IMR-90 (cell line): ENCODE results near the gene TENM4. TPM values are rescaled to one million over a fixed set of nuclear protein-coding genes. Genes with fewer than 3 reads are reported as not detected.

ENCODE experiments used
- ATAC-seq: fragments of 200-7000 bp; cut with Tn5 transposase; 2 replicates; pipeline ENCODE4 v1.9.1; 2020; ENCODE audit warnings: low read depth, mild to moderate bottlenecking, moderate library complexity
- BruUV-seq: library from RNA; stranded (reverse); fragments of 400-500 nt; replicated peaks from 2 replicates; lab custom pipeline; 2021; lab: Mats Ljungman, UMichigan
- CTCF ChIA-PET: fragments of 300-600 bp; formaldehyde crosslinking; extraction: SDS; loops from one replicate; lab custom pipeline; 2021; ENCODE audit warnings: antibody characterized with exemption; lab: Yijun Ruan, JAX
- POLR2A ChIA-PET: fragments of 300-600 bp; sonication (Branson Sonifier 250); formaldehyde crosslinking; loops from one replicate; lab custom pipeline; 2022; ENCODE audit warnings: antibody characterized with exemption; ENCODE audit not compliant: unreplicated experiment; lab: Charles Lee
- DNase-seq: peaks from one replicate; pipeline ENCODE4 v3.0.0; 2013
- H2AFZ ChIP-seq: replicated peaks from 2 replicates; pipeline ENCODE3; 2013; ENCODE audit warnings: low read length, mild to moderate bottlenecking; ENCODE audit not compliant: poor library complexity
- H2AK5ac ChIP-seq: 2 replicates; pipeline ENCODE4 v1.6.1; 2013; ENCODE audit warnings: low read depth, low read length, inconsistent platforms
- H2AK9ac ChIP-seq: replicated peaks from 2 replicates; pipeline ENCODE3; 2013; ENCODE audit warnings: mild to moderate bottlenecking, low read depth, low read length, moderate library complexity; ENCODE audit not compliant: poor library complexity
- H2BK120ac ChIP-seq: 2 replicates; pipeline ENCODE4 v1.6.1; 2013; ENCODE audit warnings: low read depth, low read length, inconsistent platforms
- H2BK15ac ChIP-seq: 3 replicates; pipeline ENCODE4 v1.6.1; 2013; ENCODE audit warnings: low read depth, low read length, inconsistent platforms
- H2BK20ac ChIP-seq: 2 replicates; pipeline ENCODE4 v1.6.1; 2013; ENCODE audit warnings: low read depth, mild to moderate bottlenecking, inconsistent platforms, low read length, moderate library complexity
- H2BK5ac ChIP-seq: 2 replicates; pipeline ENCODE4 v1.6.1; 2013; ENCODE audit warnings: mild to moderate bottlenecking, low read depth, low read length, inconsistent platforms; ENCODE audit not compliant: poor library complexity, severe bottlenecking
- H3K14ac ChIP-seq: replicated peaks from 2 replicates; pipeline ENCODE4 v1.6.1; 2013; ENCODE audit warnings: low read depth, low read length, inconsistent platforms
- H3K18ac ChIP-seq: 2 replicates; pipeline ENCODE4 v1.6.1; 2013; ENCODE audit warnings: low read depth, low read length, control low read depth
- H3K23ac ChIP-seq: 2 replicates; pipeline ENCODE4 v1.6.1; 2013; ENCODE audit warnings: low read depth, low read length, inconsistent platforms
- H3K27ac ChIP-seq: 2 replicates; pipeline ENCODE4 v1.5.1; 2013; ENCODE audit warnings: mild to moderate bottlenecking, control low read depth, low read length; ENCODE audit not compliant: insufficient read depth
- H3K27me3 ChIP-seq: 2 replicates; pipeline ENCODE4 v1.6.1; 2013; ENCODE audit warnings: low read length; ENCODE audit not compliant: control insufficient read depth, insufficient read depth
- H3K36me3 ChIP-seq: 2 replicates; pipeline ENCODE4 v1.6.1; 2013; ENCODE audit warnings: low read length, mixed read lengths; ENCODE audit not compliant: control insufficient read depth, insufficient read depth
- H3K4ac ChIP-seq: 2 replicates; pipeline ENCODE4 v1.6.1; 2013; ENCODE audit warnings: low read depth, low read length, inconsistent platforms
- H3K4me1 ChIP-seq: 2 replicates; pipeline ENCODE4 v1.6.1; 2013; ENCODE audit warnings: low read length, mixed read lengths; ENCODE audit not compliant: control insufficient read depth, insufficient read depth
- H3K4me2 ChIP-seq: 2 replicates; pipeline ENCODE4 v1.6.1; 2013; ENCODE audit warnings: low read depth, mild to moderate bottlenecking, control low read depth, low read length, moderate library complexity
- H3K4me3 ChIP-seq: 2 replicates; pipeline ENCODE4 v1.5.1; 2013; ENCODE audit warnings: low read depth, mild to moderate bottlenecking, control low read depth, low read length, moderate library complexity; ENCODE audit not compliant: insufficient read depth
- H3K56ac ChIP-seq: 2 replicates; pipeline ENCODE4 v1.6.1; 2013; ENCODE audit warnings: low read length, inconsistent platforms; ENCODE audit not compliant: insufficient read depth; ENCODE audit errors: extremely low read depth
- H3K79me1 ChIP-seq, 2 experiments: 2 replicates each; pipeline ENCODE4 v1.6.1; 2013; ENCODE audit warnings: low read length in 2 of 2, inconsistent platforms in 1 of 2, low read depth in 1 of 2
- H3K9ac ChIP-seq: 2 replicates; pipeline ENCODE4 v1.6.1; 2013; ENCODE audit warnings: low read depth, low read length, control low read depth
- H3K9me1 ChIP-seq: 2 replicates; pipeline ENCODE4 v1.6.1; 2013; ENCODE audit warnings: low read length, inconsistent platforms; ENCODE audit not compliant: insufficient read depth
- H3K9me3 ChIP-seq: 2 replicates; pipeline ENCODE4 v1.6.1; 2013; ENCODE audit warnings: low read length; ENCODE audit not compliant: control insufficient read depth, insufficient read depth
- H4K20me1 ChIP-seq: 2 replicates; pipeline ENCODE4 v1.6.1; 2013; ENCODE audit warnings: low read length, inconsistent platforms; ENCODE audit not compliant: insufficient read depth
- H4K5ac ChIP-seq: 2 replicates; pipeline ENCODE4 v1.6.1; 2013; ENCODE audit warnings: mild to moderate bottlenecking, low read depth, low read length, control low read depth
- H4K8ac ChIP-seq, 2 experiments: 2 replicates each; pipeline ENCODE4 v1.6.1; 2013; ENCODE audit warnings: low read depth in 2 of 2, low read length in 2 of 2, control low read depth in 1 of 2, inconsistent platforms in 1 of 2
- H4K91ac ChIP-seq: 2 replicates; pipeline ENCODE4 v1.6.1; 2013; ENCODE audit warnings: low read depth, low read length, inconsistent platforms; ENCODE audit not compliant: insufficient read depth
- BHLHE40 ChIP-seq: fragments of 150-350 bp; IDR thresholded peaks from 2 replicates; pipeline ENCODE4 v1.6.1; 2016; ENCODE audit warnings: mild to moderate bottlenecking, low read depth, low read length
- CEBPB ChIP-seq: IDR thresholded peaks from 2 replicates; pipeline ENCODE4 v1.6.1; 2012; ENCODE audit warnings: low read depth, low read length, improper control_type of control experiment
- CHD1 ChIP-seq: IDR thresholded peaks from 2 replicates; pipeline ENCODE4 v1.6.1; 2012; ENCODE audit warnings: low read depth, low read length, improper control_type of control experiment
- CTCF ChIP-seq: conservative IDR thresholded peaks from 2 replicates; pipeline ENCODE4 v1.5.1; 2012; ENCODE audit warnings: mild to moderate bottlenecking, low read depth, low read length, improper control_type of control experiment
- FOS ChIP-seq: fragments of 150-350 bp; IDR thresholded peaks from 2 replicates; pipeline ENCODE4 v1.6.1; 2016; ENCODE audit warnings: low read depth, low read length
- MAFK ChIP-seq: IDR thresholded peaks from 2 replicates; pipeline ENCODE4 v1.6.1; 2012; ENCODE audit warnings: low read depth, low read length, improper control_type of control experiment
- MAZ ChIP-seq: IDR thresholded peaks from 2 replicates; pipeline ENCODE4 v1.6.1; 2012; ENCODE audit warnings: low read depth, mild to moderate bottlenecking, low read length, improper control_type of control experiment, moderate library complexity, borderline replicate concordance
- MXI1 ChIP-seq: IDR thresholded peaks from 2 replicates; pipeline ENCODE4 v1.6.1; 2012; ENCODE audit warnings: low read depth, mild to moderate bottlenecking, low read length, moderate library complexity, borderline replicate concordance
- NFE2L2 ChIP-seq: fragments of 150-350 bp; IDR thresholded peaks from 2 replicates; pipeline ENCODE4 v1.6.1; 2016; ENCODE audit warnings: low read depth, mild to moderate bottlenecking, low read length
- POLR2A ChIP-seq: IDR thresholded peaks from 2 replicates; pipeline ENCODE4 v1.6.1; 2012; ENCODE audit warnings: mild to moderate bottlenecking, low read depth, low read length
- RAD21 ChIP-seq: IDR thresholded peaks from 2 replicates; pipeline ENCODE4 v1.6.1; 2012; ENCODE audit warnings: low read length, improper control_type of control experiment
- RCOR1 ChIP-seq: IDR thresholded peaks from 2 replicates; pipeline ENCODE4 v1.6.1; 2012; ENCODE audit warnings: mild to moderate bottlenecking, low read length, improper control_type of control experiment; ENCODE audit not compliant: insufficient replicate concordance
- RFX5 ChIP-seq: IDR thresholded peaks from 2 replicates; pipeline ENCODE4 v1.8.0; 2012; ENCODE audit warnings: low read depth, mild to moderate bottlenecking, low read length, moderate library complexity
- SMC3 ChIP-seq: fragments of 150-350 bp; IDR thresholded peaks from 2 replicates; pipeline ENCODE4 v1.6.1; 2016; ENCODE audit warnings: low read depth, mild to moderate bottlenecking, antibody characterized with exemption, low read length, moderate library complexity
- WGBS, 2 experiments: methylation state at CpG; one replicate each; pipeline versions ENCODE4 v1.1.5 to v1.1.7; 2013; ENCODE audit warnings: missing lambda C conversion rate in 2 of 2; ENCODE audit not compliant: insufficient read length in 1 of 2; ENCODE audit errors: extremely low coverage in 2 of 2; 5-methylcytosine and 5-hydroxymethylcytosine counted together
- dilution Hi-C: fragments of 300-500 bp; cut with HindIII; formaldehyde crosslinking; loops from one replicate; pipeline ENCODE4 v1.14.3; 2018; ENCODE audit warnings: low sequenced_read_pairs; ENCODE audit not compliant: unreplicated experiment
- in situ Hi-C: fragments of 300-500 bp; cut with MboI; formaldehyde crosslinking; loops from 3 replicates; pipeline ENCODE4 v1.14.3; 2019; ENCODE audit warnings: low sequenced_read_pairs, inconsistent platforms, mixed read lengths
- intact Hi-C: fragments of 100-400 bp; cut with micrococcal nuclease; formaldehyde crosslinking; loops from 2 replicates; pipeline ENCODE4 v1.10.0; 2022
- polyA plus RNA-seq, 3 experiments: library from polyadenylated mRNA; depleted of rRNA; stranded (reverse); fragments of >200 nt; gene quantifications; 2 replicates each; pipeline ENCODE4 v1.2.3, GENCODE V29; 2012; ENCODE audit warnings: low replicate concordance in 1 of 3
- total RNA-seq: library from RNA; depleted of rRNA; stranded (reverse); fragments of >200 nt; gene quantifications from 2 replicates; pipeline ENCODE4 v1.2.3, GENCODE V29; 2012
- TF ChIP-seq, protein P1 (sequence below): fragments of 150-350 bp; IDR thresholded peaks from 2 replicates; pipeline ENCODE4 v1.6.1; 2016; ENCODE audit warnings: low read depth, mild to moderate bottlenecking, low read length, moderate library complexity, borderline replicate concordance
- TF ChIP-seq, protein P2 (sequence below): fragments of 150-350 bp; IDR thresholded peaks from 2 replicates; pipeline ENCODE4 v1.6.1; 2017; ENCODE audit warnings: mild to moderate bottlenecking, antibody characterized with exemption, low read length, low read depth

Gene TENM4
- total and polyA plus RNA-seq, 2 of the 4 experiments (the other 2 are of a cell fraction), result 7.4 to 9.0 TPM

DNA sequence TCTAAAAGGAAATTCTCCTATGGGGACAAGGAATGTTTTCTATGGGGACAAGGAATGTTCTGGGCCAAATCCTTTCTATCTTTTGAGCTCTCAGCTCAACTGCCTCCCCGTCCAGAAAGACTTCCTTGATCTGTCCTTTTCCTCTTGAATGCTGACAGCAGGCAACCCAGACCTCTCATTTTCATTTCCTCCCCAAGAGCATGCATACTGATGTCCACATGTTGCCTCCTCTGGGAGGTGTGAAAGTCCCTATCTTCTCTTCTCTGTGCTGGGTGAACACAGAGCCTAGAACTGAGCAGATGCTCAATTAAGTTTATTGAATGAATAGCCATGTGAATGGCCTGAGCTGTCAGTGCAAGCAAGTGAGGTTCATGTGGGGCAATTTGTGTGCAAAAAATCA, 534.3 kb downstream of the TENM4 start:
- POLR2A ChIA-PET, result no interaction called here
- dilution Hi-C loops, result no loop called here

More for the DNA sequence above, 534.3 kb downstream of the TENM4 start:
- Histone ChIP-seq H4K5ac (no peak overlapping the region), H2BK120ac (no peak overlapping the region), H2BK15ac (no peak overlapping the region), H3K4me3 (no peak overlapping the region), H3K4me2 (no peak overlapping the region), H2BK5ac (no peak overlapping the region), H3K27me3 (no peaks in the 10 kb centered on the region), H3K36me3 (no peaks in the 10 kb centered on the region; the same call in 1 of the 2 replicates), H2AK9ac (no peak overlapping the region), H3K79me1 (no peaks in the 10 kb centered on the region), H4K20me1 (no peaks in the 10 kb centered on the region), H3K27ac (no peak overlapping the region), H2AFZ (no peak overlapping the region), H3K9ac (no peak overlapping the region), H2BK20ac (no peak overlapping the region), H3K23ac (no peak overlapping the region), H3K14ac (no peak overlapping the region), H3K9me1 (peaks cover 4% of the 10 kb centered on the region; the same call in 1 of the 2 replicates), H3K4ac (no peak overlapping the region), H2AK5ac (no peak overlapping the region), H3K18ac (no peak overlapping the region), H4K91ac (no peak overlapping the region), H3K4me1 (no peaks in the 10 kb centered on the region), H4K8ac (no peak overlapping the region), H3K56ac (no peak overlapping the region), H3K9me3 (no peaks in the 10 kb centered on the region)
- no TSS peak for BruUV-seq
- ATAC-seq (no peak), DNase-seq (no peak)
- TF ChIP-seq MAZ (no peak), POLR2A (no peak), RCOR1 (no peak), CEBPB (no peak), CHD1 (no peak), MXI1 (no peak), CTCF (no peak), BHLHE40 (no peak), NFE2L2 (no peak), RAD21 (no peak), SMC3 (no peak), RFX5 (no peak), FOS (no peak), MAFK (no peak)
- TF ChIP-seq, protein P1, sequence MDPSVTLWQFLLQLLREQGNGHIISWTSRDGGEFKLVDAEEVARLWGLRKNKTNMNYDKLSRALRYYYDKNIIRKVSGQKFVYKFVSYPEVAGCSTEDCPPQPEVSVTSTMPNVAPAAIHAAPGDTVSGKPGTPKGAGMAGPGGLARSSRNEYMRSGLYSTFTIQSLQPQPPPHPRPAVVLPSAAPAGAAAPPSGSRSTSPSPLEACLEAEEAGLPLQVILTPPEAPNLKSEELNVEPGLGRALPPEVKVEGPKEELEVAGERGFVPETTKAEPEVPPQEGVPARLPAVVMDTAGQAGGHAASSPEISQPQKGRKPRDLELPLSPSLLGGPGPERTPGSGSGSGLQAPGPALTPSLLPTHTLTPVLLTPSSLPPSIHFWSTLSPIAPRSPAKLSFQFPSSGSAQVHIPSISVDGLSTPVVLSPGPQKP, result no peak
- TF ChIP-seq, protein P2, sequence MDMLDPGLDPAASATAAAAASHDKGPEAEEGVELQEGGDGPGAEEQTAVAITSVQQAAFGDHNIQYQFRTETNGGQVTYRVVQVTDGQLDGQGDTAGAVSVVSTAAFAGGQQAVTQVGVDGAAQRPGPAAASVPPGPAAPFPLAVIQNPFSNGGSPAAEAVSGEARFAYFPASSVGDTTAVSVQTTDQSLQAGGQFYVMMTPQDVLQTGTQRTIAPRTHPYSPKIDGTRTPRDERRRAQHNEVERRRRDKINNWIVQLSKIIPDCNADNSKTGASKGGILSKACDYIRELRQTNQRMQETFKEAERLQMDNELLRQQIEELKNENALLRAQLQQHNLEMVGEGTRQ, result no peak
- in situ Hi-C loops (no loop called here), intact Hi-C loops (no loop called here)
- CTCF ChIA-PET, result no interaction called here
- no CpG with 5 or more reads among the region's 1 CpG for WGBS, 2 experiments
